GM20000 (cell line): ENCODE results near the gene ALB.

Source experiments
- DNase-seq: peaks from one replicate; pipeline ENCODE4 v3.0.0; 2012; ENCODE audit warnings: low spot score
- TF ChIP-seq, protein P1 (sequence below): IDR thresholded peaks from 2 replicates; pipeline ENCODE4 v1.5.1; 2012; ENCODE audit warnings: mild to moderate bottlenecking, control low read depth; ENCODE audit errors: extremely low read depth, missing control alignments

ALB gene

DNA sequence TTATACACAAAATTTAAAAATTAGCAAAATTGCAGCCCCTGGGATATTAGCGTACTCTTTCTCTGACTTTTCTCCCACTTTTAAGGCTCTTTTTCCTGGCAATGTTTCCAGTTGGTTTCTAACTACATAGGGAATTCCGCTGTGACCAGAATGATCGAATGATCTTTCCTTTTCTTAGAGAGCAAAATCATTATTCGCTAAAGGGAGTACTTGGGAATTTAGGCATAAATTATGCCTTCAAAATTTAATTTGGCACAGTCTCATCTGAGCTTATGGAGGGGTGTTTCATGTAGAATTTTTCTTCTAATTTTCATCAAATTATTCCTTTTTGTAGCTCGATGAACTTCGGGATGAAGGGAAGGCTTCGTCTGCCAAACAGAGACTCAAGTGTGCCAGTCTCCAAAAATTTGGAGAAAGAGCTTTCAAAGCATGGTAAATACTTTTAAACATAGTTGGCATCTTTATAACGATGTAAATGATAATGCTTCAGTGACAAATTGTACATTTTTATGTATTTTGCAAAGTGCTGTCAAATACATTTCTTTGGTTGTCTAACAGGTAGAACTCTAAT lies 6.0 kb downstream of the ALB start:
- TF ChIP-seq, protein P1, sequence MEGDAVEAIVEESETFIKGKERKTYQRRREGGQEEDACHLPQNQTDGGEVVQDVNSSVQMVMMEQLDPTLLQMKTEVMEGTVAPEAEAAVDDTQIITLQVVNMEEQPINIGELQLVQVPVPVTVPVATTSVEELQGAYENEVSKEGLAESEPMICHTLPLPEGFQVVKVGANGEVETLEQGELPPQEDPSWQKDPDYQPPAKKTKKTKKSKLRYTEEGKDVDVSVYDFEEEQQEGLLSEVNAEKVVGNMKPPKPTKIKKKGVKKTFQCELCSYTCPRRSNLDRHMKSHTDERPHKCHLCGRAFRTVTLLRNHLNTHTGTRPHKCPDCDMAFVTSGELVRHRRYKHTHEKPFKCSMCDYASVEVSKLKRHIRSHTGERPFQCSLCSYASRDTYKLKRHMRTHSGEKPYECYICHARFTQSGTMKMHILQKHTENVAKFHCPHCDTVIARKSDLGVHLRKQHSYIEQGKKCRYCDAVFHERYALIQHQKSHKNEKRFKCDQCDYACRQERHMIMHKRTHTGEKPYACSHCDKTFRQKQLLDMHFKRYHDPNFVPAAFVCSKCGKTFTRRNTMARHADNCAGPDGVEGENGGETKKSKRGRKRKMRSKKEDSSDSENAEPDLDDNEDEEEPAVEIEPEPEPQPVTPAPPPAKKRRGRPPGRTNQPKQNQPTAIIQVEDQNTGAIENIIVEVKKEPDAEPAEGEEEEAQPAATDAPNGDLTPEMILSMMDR: no peak
- no peak for DNase-seq

DNA sequence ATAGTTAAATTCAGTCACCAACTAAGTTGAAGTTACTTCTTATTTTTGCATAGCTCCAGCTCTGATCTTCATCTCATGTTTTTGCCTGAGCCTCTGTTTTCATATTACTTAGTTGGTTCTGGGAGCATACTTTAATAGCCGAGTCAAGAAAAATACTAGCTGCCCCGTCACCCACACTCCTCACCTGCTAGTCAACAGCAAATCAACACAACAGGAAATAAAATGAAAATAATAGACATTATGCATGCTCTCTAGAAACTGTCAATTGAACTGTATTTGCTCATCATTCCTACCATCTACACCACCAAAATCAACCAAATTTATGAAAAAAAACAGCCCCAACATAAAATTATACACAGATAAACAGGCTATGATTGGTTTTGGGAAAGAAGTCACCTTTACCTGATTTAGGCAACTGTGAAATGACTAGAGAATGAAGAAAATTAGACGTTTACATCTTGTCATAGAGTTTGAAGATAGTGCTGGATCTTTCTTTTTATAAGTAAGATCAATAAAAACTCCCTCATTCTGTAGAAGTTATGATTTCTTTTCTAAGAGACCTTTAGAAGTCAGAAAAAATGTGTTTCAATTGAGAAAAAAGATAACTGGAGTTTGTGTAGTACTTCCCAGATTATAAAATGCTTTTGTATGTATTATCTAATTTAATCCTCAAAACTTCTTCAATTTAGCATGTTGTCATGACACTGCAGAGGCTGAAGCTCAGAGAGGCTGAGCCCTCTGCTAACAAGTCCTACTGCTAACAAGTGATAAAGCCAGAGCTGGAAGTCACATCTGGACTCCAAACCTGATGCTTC lies 7.0 kb downstream of the ALB start:
- TF ChIP-seq, protein P1: no peak
- DNase-seq: no peak

GRCh38 chr4:73411731-73412414 lies 7.8 kb downstream of the ALB start:
- no peak for DNase-seq
- TF ChIP-seq, protein P1: no peak

- DNase-seq: no peak
- TF ChIP-seq, protein P1: no peak
These were observed 9.2 kb downstream of the ALB start for GRCh38 chr4:73413294-73413755.

- TF ChIP-seq, protein P1: no peak
- no peak for DNase-seq
These were observed 10.8 kb downstream of the ALB start for GRCh38 chr4:73414936-73415271.

DNA sequence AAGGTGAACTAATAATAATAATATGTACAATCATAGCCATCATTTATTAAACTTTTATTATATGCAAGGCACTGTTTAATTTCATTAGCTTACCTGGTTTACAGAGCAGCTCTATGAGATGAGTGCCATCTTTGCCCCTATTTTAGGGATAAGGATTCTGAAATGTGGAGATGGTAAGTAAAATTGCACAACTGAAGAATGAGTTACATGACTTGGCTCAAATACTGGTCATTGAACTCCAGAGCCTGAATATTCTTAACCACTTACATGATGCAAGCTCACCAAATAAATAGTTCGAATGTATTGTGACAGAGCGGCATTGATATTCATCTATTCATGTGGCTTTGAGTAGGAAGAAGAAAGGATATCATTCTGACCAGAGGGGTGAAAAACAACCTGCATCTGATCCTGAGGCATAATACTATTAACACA lies 11.7 kb downstream of the ALB start:
- DNase-seq: no peak
- TF ChIP-seq, protein P1: no peak

- DNase-seq: no peak
- TF ChIP-seq, protein P1: no peak
These were observed 12.5 kb downstream of the ALB start for GRCh38 chr4:73416423-73417087.
